Gastroesophageal sphincter (tissue), 3 donors: Measurements from ENCODE around the gene MGAT5B.

Experiments used
- CTCF ChIP-seq, 4 experiments: fragments of 200-600 bp in 2 of 4; fragments of 450-650 bp in 2 of 4; sonication (generic) in 1 of 4; IDR thresholded peaks; one replicate each; pipeline ENCODE4 v1.5.1; 2017 to 2019; ENCODE audit warnings: antibody characterized with exemption in 4 of 4, mild to moderate bottlenecking in 2 of 4, moderate library complexity in 2 of 4
- POLR2A ChIP-seq, 2 donors: fragments of 450-650 bp; IDR thresholded peaks; one replicate each; pipeline ENCODE4 v1.6.1; 2017; ENCODE audit warnings: antibody characterized with exemption in 2 of 2, mild to moderate bottlenecking in 2 of 2, moderate library complexity in 1 of 2

- TF ChIP-seq POLR2A (IDR thresholded peaks at IDR 0.05) (no peak), CTCF (IDR thresholded peaks at IDR 0.05) (no peak)
Observed at GRCh38 chr17:76930107-76930506, 61.9 kb downstream of the MGAT5B start.
